ENCODE data around the gene TRIP4. TPM values are rescaled to one million over a fixed set of nuclear protein-coding genes. Genes with fewer than 3 reads are reported as not detected.

Gene TRIP4
- total and polyA plus RNA-seq, 2 of the 8 experiments (the other 6 are each of a cell fraction or from before 2014, with no cell fraction given) = 6.2 to 18.9 TPM

DNA sequence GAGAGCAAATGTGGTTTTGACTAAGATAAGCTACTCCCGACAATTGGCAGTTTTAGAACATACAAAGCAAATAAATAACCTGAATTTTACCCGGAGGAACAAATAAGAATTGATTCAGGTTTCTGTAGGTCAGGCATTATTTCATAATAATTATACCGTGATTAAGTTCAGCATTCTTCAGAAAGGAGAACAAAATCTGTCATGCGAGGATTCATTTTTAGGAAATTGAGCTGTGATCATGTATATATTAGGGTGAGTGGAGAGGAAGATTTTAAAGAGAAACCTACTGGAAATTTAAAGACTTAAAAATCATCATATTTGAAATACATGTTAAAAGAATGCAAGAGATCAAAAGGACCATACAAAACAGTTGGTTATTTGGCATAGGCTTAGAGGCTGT, 93.3 kb downstream of the TRIP4 start:
- Histone ChIP-seq H3K4me1 (replicated peaks in 1 of 4; ENCODE audit: control insufficient read depth in 3 of 4, insufficient read depth in 4 of 4, low read length in 3 of 4) (no peaks in the 10 kb centered on the region; a peak in 2 of 7 replicates), H3K27ac (ENCODE audit: low read depth, low read length) (no peak overlapping the region), H3K9me3 (ENCODE audit: insufficient read depth in 2 of 2, low read depth in 1 of 2, low read length in 1 of 2) (no peaks in the 10 kb centered on the region), H4K20me1 (replicated peaks in 1 of 2; ENCODE audit: control insufficient read depth in 1 of 2, insufficient read depth in 2 of 2, low read length in 2 of 2) (peaks cover 5 to 12% of the 10 kb centered on the region in 2 experiments), H4K91ac (replicated peaks; ENCODE audit: insufficient read length, low read length) (no peak overlapping the region), H3K23me2 (ENCODE audit: low read depth, low read length) (no peaks in the 10 kb centered on the region), H3K23ac (ENCODE audit: insufficient read length) (no peak overlapping the region), H3K18ac (ENCODE audit: extremely low read depth, low read length) (no peak overlapping the region), H2BK12ac (ENCODE audit: low read depth, low read length) (no peak overlapping the region), H3K4me3 (ENCODE audit: extremely low read depth in 1 of 4, insufficient read depth in 2 of 4, low read depth in 3 of 4, low read length in 4 of 4) (no peak overlapping the region), H2BK15ac (ENCODE audit: low read length) (no peak overlapping the region), H3K36me3 (ENCODE audit: control insufficient read depth in 2 of 4, insufficient read depth in 4 of 4, low read length in 3 of 4) (0 out of 8 replicates have a peak, but pooled peaks cover 0 to 2% (median 0%) of the 10 kb centered on the region in 4 experiments), H3K4ac (replicated peaks; ENCODE audit: insufficient read length, low read depth, low read length) (no peak overlapping the region), H2BK5ac (ENCODE audit: low read depth, low read length) (no peak overlapping the region), H4K5ac (ENCODE audit: insufficient read length, low read depth, low read length) (no peak overlapping the region), H3K4me2 (ENCODE audit: insufficient read depth in 1 of 2, low read depth in 2 of 2, low read length in 2 of 2) (no peak overlapping the region), H2BK20ac (ENCODE audit: low read length) (no peak overlapping the region), H3K56ac (replicated peaks; ENCODE audit: insufficient read length, low read depth, low read length) (no peak overlapping the region), H2AK5ac (ENCODE audit: low read depth, low read length) (no peak overlapping the region), H3K9ac (replicated peaks in 1 of 4; ENCODE audit: extremely low read depth in 1 of 4, low read depth in 3 of 4, low read length in 3 of 4) (no peak overlapping the region), H3K79me1 (ENCODE audit: low read depth, low read length) (no peaks in the 10 kb centered on the region), H3K27me3 (replicated peaks in 1 of 4; ENCODE audit: control insufficient read depth in 3 of 4, extremely low read depth in 1 of 4, insufficient read depth in 3 of 4, low read length in 3 of 4) (no peaks in the 10 kb centered on the region), H3K14ac (ENCODE audit: insufficient read length) (no peak overlapping the region), H3K79me2 (ENCODE audit: control insufficient read depth in 1 of 2, insufficient read depth in 2 of 2, low read length in 2 of 2) (peaks cover 0 to 63% of the 10 kb centered on the region in 2 experiments; a peak in 2 of 4 replicates), H2AFZ (ENCODE audit: low read length) (no peak overlapping the region), H2BK120ac (replicated peaks; ENCODE audit: low read depth, low read length) (no peak overlapping the region), H4K8ac (ENCODE audit: extremely low read depth, insufficient read depth, low read length) (no peak overlapping the region)
- TF ChIP-seq HDAC2 (IDR thresholded peaks at IDR 0.05; ENCODE audit: borderline replicate concordance in 1 of 2, low read depth in 2 of 2, low read length in 2 of 2) (no peak), TAF1 (IDR thresholded peaks at IDR 0.05; ENCODE audit: low read depth, low read length) (no peak), SAP30 (IDR thresholded peaks at IDR 0.05; ENCODE audit: insufficient read depth, insufficient replicate concordance, low read length) (no peak), POLR2AphosphoS5 (IDR thresholded peaks at IDR 0.05; ENCODE audit: low read depth, low read length) (no peak), TAF7 (optimal IDR thresholded peaks at IDR 0.05; ENCODE audit: borderline replicate concordance, low read depth, low read length) (no peak), NRF1 (IDR thresholded peaks at IDR 0.05; ENCODE audit: low read depth, low read length) (no peak), CBX5 (IDR thresholded peaks at IDR 0.05; ENCODE audit: low read depth, low read length) (no peak)
- TF ChIP-seq, protein P1, sequence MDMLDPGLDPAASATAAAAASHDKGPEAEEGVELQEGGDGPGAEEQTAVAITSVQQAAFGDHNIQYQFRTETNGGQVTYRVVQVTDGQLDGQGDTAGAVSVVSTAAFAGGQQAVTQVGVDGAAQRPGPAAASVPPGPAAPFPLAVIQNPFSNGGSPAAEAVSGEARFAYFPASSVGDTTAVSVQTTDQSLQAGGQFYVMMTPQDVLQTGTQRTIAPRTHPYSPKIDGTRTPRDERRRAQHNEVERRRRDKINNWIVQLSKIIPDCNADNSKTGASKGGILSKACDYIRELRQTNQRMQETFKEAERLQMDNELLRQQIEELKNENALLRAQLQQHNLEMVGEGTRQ (IDR thresholded peaks at IDR 0.05; ENCODE audit: low read length) = no peak
- DNase-seq (ENCODE audit: low read depth in 1 of 2, low spot score in 2 of 2) (no peak), FAIRE-seq (no peak)
- ChIA-PET CTCF (ENCODE audit: partially characterized antibody) (interaction anchor here (0.7 kb wide), 1 partner anchor 9 kb away, joined by 3 read pairs; no protein-coding TSS in a partner anchor), POLR2A (ENCODE audit: partially characterized antibody) (interaction anchor here (0.7 to 6.4 kb wide), 3 partner anchors 9 to 137 kb away, joined by 3 to 43 read pairs (median 5); no protein-coding TSS in a partner anchor)
- WGBS, 2 experiments (ENCODE audit: extremely low coverage in 1 of 2, insufficient coverage in 1 of 2, insufficient read length in 1 of 2, insufficient replicate concordance in 2 of 2, low coverage in 1 of 2, low lambda C conversion rate in 2 of 2, missing lambda C conversion rate in 1 of 2) = 91% methylated on average over 4 of the region's 4 CpGs; no CpG with 5 or more reads in 1 of the 2 experiments
